CD14-positive monocyte (primary cell): Measurements from ENCODE around the gene ISG20. TPM values are rescaled to one million over a fixed set of nuclear protein-coding genes. Genes with fewer than 3 reads are reported as not detected.
A peak's percentile ranks its signal among the peaks of the same experiment; 100 is the strongest.

Experiments
- DNase-seq, 3 donors: peaks; one replicate each; pipeline ENCODE4 v3.0.0-alpha.2; 2011 to 2022
- H2AFZ ChIP-seq: 2 replicates; pipeline ENCODE4 v1.6.0; 2012; ENCODE audit warnings: mild to moderate bottlenecking, low read depth, low read length, inconsistent platforms; ENCODE audit not compliant: insufficient read depth, poor library complexity, severe bottlenecking
- H3K27ac ChIP-seq, 2 donors: 1 replicate in 1 of 2; 2 replicates in 1 of 2; pipeline ENCODE4 v1.5.1; 2012 to 2013; ENCODE audit warnings: low read length in 2 of 2, control low read depth in 1 of 2, inconsistent platforms in 1 of 2, low read depth in 1 of 2, mild to moderate bottlenecking in 1 of 2
- H3K27me3 ChIP-seq, 2 donors: one replicate each; pipeline versions ENCODE4 v1.6.0 to v1.6.1; 2011 to 2013; ENCODE audit warnings: low read length in 2 of 2; ENCODE audit not compliant: control insufficient read depth in 2 of 2, insufficient read depth in 2 of 2
- H3K36me3 ChIP-seq, 2 donors: replicated peaks in 1 of 2; 1 replicate in 1 of 2; 2 replicates in 1 of 2; pipeline versions ENCODE4 v1.5.1 to v1.6.1; 2012 to 2013; ENCODE audit warnings: low read length in 2 of 2, control low read depth in 1 of 2, inconsistent platforms in 1 of 2, mild to moderate bottlenecking in 1 of 2; ENCODE audit not compliant: insufficient read depth in 2 of 2, control insufficient read depth in 1 of 2
- H3K4me1 ChIP-seq, 2 donors: 1 replicate in 1 of 2; 2 replicates in 1 of 2; pipeline versions ENCODE4 v1.5.1 to v1.6.1; 2012 to 2013; ENCODE audit warnings: low read length in 2 of 2, control low read depth in 1 of 2, inconsistent platforms in 1 of 2, mild to moderate bottlenecking in 1 of 2, moderate library complexity in 1 of 2; ENCODE audit not compliant: insufficient read depth in 2 of 2, control insufficient read depth in 1 of 2
- H3K4me2 ChIP-seq: replicated peaks from 2 replicates; pipeline ENCODE3; 2012; ENCODE audit warnings: low read length, moderate library complexity, mild to moderate bottlenecking; ENCODE audit not compliant: poor library complexity, severe bottlenecking; ENCODE audit errors: extremely low read depth
- H3K4me3 ChIP-seq, 3 experiments: fragments of 200-600 bp in 1 of 3; sonication (generic) in 1 of 3; replicated peaks in 1 of 3; 1 replicate in 2 of 3; 2 replicates in 1 of 3; pipeline ENCODE4 v1.5.1; 2011 to 2013; ENCODE audit warnings: low read length in 3 of 3, mild to moderate bottlenecking in 3 of 3, control low read depth in 2 of 3, low read depth in 2 of 3, inconsistent platforms in 1 of 3, moderate library complexity in 1 of 3
- H3K79me2 ChIP-seq: 2 replicates; pipeline ENCODE4 v1.6.0; 2012; ENCODE audit warnings: mild to moderate bottlenecking, control low read depth, inconsistent platforms, low read length, moderate library complexity; ENCODE audit not compliant: insufficient read depth
- H3K9ac ChIP-seq: 2 replicates; pipeline ENCODE4 v1.6.0; 2017; ENCODE audit warnings: low read length, mild to moderate bottlenecking; ENCODE audit not compliant: insufficient read depth, poor library complexity, severe bottlenecking
- H3K9me3 ChIP-seq, 2 donors: replicated peaks in 1 of 2; 1 replicate in 1 of 2; 2 replicates in 1 of 2; pipeline versions ENCODE4 v1.5.1 to v1.6.1; 2012 to 2013; ENCODE audit warnings: low read length in 2 of 2, control low read depth in 1 of 2; ENCODE audit not compliant: control insufficient read depth in 1 of 2, insufficient read depth in 1 of 2
- H4K20me1 ChIP-seq: 2 replicates; pipeline ENCODE4 v1.6.0; 2012; ENCODE audit warnings: mild to moderate bottlenecking, low read length, control low read depth, moderate library complexity; ENCODE audit not compliant: insufficient read depth
- H3K27ac Mint-ChIP-seq, 7 donors: one replicate each; pipeline ENCODE4 v1.8.0; 2020; ENCODE audit warnings: mild to moderate bottlenecking in 7 of 7, mixed read lengths in 7 of 7, moderate library complexity in 6 of 7, inconsistent platforms in 2 of 7
- H3K27me3 Mint-ChIP-seq, 3 donors: one replicate each; pipeline ENCODE4 v1.8.0; 2021 to 2022; ENCODE audit warnings: low read depth in 3 of 3, mild to moderate bottlenecking in 3 of 3, mixed read lengths in 3 of 3, moderate library complexity in 3 of 3, inconsistent platforms in 1 of 3
- H3K36me3 Mint-ChIP-seq, 2 donors: one replicate each; pipeline ENCODE4 v1.8.0; 2020; ENCODE audit warnings: mixed read lengths in 2 of 2, inconsistent platforms in 1 of 2, mild to moderate bottlenecking in 1 of 2
- H3K4me1 Mint-ChIP-seq: one replicate; pipeline ENCODE4 v1.8.0; 2020; ENCODE audit warnings: mild to moderate bottlenecking, mixed read lengths
- H3K4me3 Mint-ChIP-seq, 2 donors: one replicate each; pipeline ENCODE4 v1.8.0; 2020; ENCODE audit warnings: mild to moderate bottlenecking in 2 of 2, mixed read lengths in 2 of 2, moderate library complexity in 1 of 2
- H3K9me3 Mint-ChIP-seq, 7 donors: one replicate each; pipeline ENCODE4 v1.8.0; 2020 to 2022; ENCODE audit warnings: mixed read lengths in 7 of 7, mild to moderate bottlenecking in 6 of 7, moderate library complexity in 6 of 7, inconsistent platforms in 2 of 7
- CTCF ChIP-seq: fragments of 200-600 bp; IDR thresholded peaks from one replicate; pipeline ENCODE4 v1.8.0; 2022; ENCODE audit warnings: antibody characterized with exemption, mild to moderate bottlenecking
- WGBS: methylation state at CpG from one replicate; pipeline ENCODE4 v1.1.5; 2013; ENCODE audit warnings: missing lambda C conversion rate; ENCODE audit not compliant: insufficient coverage; 5-methylcytosine and 5-hydroxymethylcytosine counted together
- intact Hi-C, 2 donors: fragments of 100-400 bp; cut with micrococcal nuclease; formaldehyde crosslinking; loops; one replicate each; pipeline versions ENCODE4 v1.15.0 to v1.15.1; 2023
- polyA plus RNA-seq, 3 donors: library from polyadenylated mRNA; depleted of rRNA in 1 of 3; unstranded in 2 of 3; stranded (reverse) in 1 of 3; fragments of 300-500 nt in 2 of 3; fragments of >200 nt in 1 of 3; fragmentation: Illumina TruSeq in 2 of 3; gene quantifications; 1 replicate in 2 of 3; 2 replicates in 1 of 3; pipeline ENCODE4 v1.2.3, GENCODE V29; 2012 to 2021

Gene ISG20
- polyA plus RNA-seq, 3 donors = 15.6 to 29.3 (median 25.1) TPM

GRCh38 chr15:88622605-88622975 lies 16.2 kb upstream of the ISG20 start:
- Histone ChIP-seq H3K79me2 (peaks cover 43% of the 10 kb centered on the region), H3K9ac (peak overlapping the region; percentile 76)

GRCh38 chr15:88623061-88623460 lies 15.8 kb upstream of the ISG20 start:
- intact Hi-C loops = loop anchor here (5.0 kb wide), 1 partner anchor 156 kb away; the partner anchor contains the start of genes MRPL46 (in 2 of the 2) and MRPS11 (in 2 of the 2)
- H3K4me1 ChIP-seq = peaks cover 29 to 33% of the 10 kb centered on the region in 2 donors
- WGBS = no CpG with 5 or more reads among the region's 2 CpGs
- peak overlapping the region in 1 of 3 experiments; percentile 81 for H3K4me3 ChIP-seq
- TF ChIP-seq CTCF = no peak
- H3K36me3 ChIP-seq = peaks cover 7 to 20% of the 10 kb centered on the region in 2 donors
- H3K27ac ChIP-seq = peak overlapping the region; percentile 34 to 76
- H3K27me3 ChIP-seq = no peaks in the 10 kb centered on the region
- peak overlapping the region; percentile 76 for H3K9ac ChIP-seq
- Mint-ChIP-seq H3K4me1 (peaks cover 38% of the 10 kb centered on the region), H3K27me3 (peaks cover 1 to 4% (median 3%) of the 10 kb centered on the region in 3 donors), H3K4me3 (peak overlapping the region; percentile 55 to 80), H3K27ac (peak overlapping the region; percentile 79 to 96 (median 90)), H3K36me3 (peaks cover 15 to 17% of the 10 kb centered on the region in 2 donors), H3K9me3 (no peaks in the 10 kb centered on the region)
- H4K20me1 ChIP-seq = peaks cover 4% of the 10 kb centered on the region
- no peaks in the 10 kb centered on the region for H3K9me3 ChIP-seq
- DNase-seq = peak; percentile 80 to 96 (median 83)
- H3K79me2 ChIP-seq = peaks cover 47% of the 10 kb centered on the region
- no peak overlapping the region for H2AFZ ChIP-seq
- H3K4me2 ChIP-seq = peak overlapping the region; percentile 88

More at GRCh38 chr15:88622605-88622975, 16.2 kb upstream of the ISG20 start:
- peaks cover 4% of the 10 kb centered on the region for H4K20me1 ChIP-seq
- no peaks in the 10 kb centered on the region for H3K27me3 ChIP-seq
- peaks cover 1 to 4% (median 3%) of the 10 kb centered on the region in 3 donors for H3K27me3 Mint-ChIP-seq
- H3K27ac ChIP-seq = peak overlapping the region; percentile 34 to 76
- peak overlapping the region; percentile 90 for H2AFZ ChIP-seq
- WGBS = no CpG with 5 or more reads among the region's 5 CpGs
- H3K9me3 Mint-ChIP-seq = no peaks in the 10 kb centered on the region
- H3K4me1 ChIP-seq = peaks cover 29 to 33% of the 10 kb centered on the region in 2 donors
- H3K9me3 ChIP-seq = no peaks in the 10 kb centered on the region
- peaks cover 11 to 13% of the 10 kb centered on the region in 2 donors for H3K36me3 Mint-ChIP-seq
- peak overlapping the region; percentile 80 to 91 for H3K4me3 Mint-ChIP-seq
- H3K4me3 ChIP-seq = peak overlapping the region in 2 of 3 experiments; percentile 17 to 81
- no peak for TF ChIP-seq CTCF
- H3K27ac Mint-ChIP-seq = peak overlapping the region; percentile 79 to 96 (median 90)
- H3K36me3 ChIP-seq = peaks cover 6 to 15% of the 10 kb centered on the region in 2 donors
- peaks cover 38% of the 10 kb centered on the region for H3K4me1 Mint-ChIP-seq
- intact Hi-C loops = loop anchor here (5.0 kb wide), 1 partner anchor 155 kb away; the partner anchor contains the start of genes MRPL46 (in 2 of the 2) and MRPS11 (in 2 of the 2)
- H3K4me2 ChIP-seq = peak overlapping the region; percentile 88
- DNase-seq = no peak
